Measurements from ENCODE around the gene RSPH10B2.
"Not testable (repeated sequence)": the region's sequence is repeated elsewhere in the genome, so short reads cannot be mapped to it uniquely, and the experiment has no call there.

RSPH10B2 gene

DNA sequence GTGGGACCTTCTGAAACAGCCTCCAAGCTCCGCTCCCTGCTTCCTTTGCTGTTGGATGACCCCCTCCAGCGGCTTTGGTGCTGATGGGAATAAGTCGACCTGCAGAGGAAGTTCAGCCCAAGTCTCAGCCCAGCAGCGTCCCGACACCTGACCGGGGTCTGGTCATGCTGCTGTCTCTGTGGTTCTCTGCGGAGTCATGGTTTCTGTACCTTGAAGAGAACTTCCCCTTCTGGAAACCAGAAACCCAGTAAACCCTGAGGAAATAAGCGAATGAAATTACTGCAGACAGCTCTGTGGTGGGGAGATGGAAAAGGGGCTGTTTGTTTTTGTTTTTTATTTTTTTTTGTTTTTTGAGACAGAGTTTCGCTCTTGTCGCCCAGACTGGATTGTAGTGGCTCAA lies 28.9 kb upstream of the RSPH10B2 start:
- TF ChIP-seq CTCF (IDR thresholded peaks at IDR 0.05; ENCODE audit: borderline replicate concordance, insufficient read depth, low read depth, low read length): no peak
- H3K4me3 ChIP-seq (ENCODE audit: low read depth, low read length): no peak overlapping the region

DNA sequence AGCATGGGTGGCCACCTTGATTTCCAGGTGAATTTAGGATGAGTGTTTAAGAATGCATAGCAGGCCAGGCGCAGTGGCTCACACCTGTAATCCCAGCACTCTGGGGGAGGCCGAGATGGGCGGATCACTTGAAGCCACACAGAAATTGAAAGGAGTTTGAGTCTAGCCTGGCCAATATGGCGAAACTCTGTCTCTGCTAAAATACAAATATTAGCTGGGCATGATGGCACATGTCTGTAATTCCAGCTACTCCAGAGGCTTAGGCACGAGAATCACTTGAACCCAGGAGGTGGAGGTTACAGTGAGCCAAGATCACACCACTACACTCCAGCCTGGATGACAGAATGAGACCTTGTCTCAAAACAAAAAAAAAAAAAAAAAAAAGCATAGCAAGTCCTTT lies 27.6 kb upstream of the RSPH10B2 start:
- not testable (repeated sequence) for H3K4me3 ChIP-seq (ENCODE audit: low read depth, low read length)

DNA sequence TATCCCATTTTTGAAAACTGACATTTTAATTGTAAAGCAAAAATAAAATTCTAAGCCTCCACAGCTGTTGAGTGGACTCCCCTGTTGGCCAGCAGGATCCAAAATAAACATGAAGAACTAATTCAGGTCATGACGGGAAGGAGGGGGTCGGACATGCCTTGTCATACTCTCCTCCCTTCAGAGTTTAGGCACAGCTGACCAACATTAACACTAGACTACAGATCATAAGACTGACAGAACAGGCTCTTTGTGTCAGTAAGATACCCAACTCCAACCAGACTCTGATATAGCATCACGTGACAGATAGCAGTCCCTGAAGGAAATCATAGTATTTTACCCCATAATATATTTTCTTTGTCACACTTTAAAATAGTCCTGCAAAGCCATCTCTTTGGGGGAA lies 26.2 kb upstream of the RSPH10B2 start:
- no peak overlapping the region for H3K4me3 ChIP-seq (ENCODE audit: low read depth, low read length)
- no peak for TF ChIP-seq CTCF (IDR thresholded peaks at IDR 0.05; ENCODE audit: borderline replicate concordance, insufficient read depth, low read depth, low read length)

GRCh38 chr7:6728893-6729491 lies 24.9 kb upstream of the RSPH10B2 start:
- peak overlapping the region; percentile 98 for H3K4me3 ChIP-seq (ENCODE audit: low read depth, low read length)

DNA sequence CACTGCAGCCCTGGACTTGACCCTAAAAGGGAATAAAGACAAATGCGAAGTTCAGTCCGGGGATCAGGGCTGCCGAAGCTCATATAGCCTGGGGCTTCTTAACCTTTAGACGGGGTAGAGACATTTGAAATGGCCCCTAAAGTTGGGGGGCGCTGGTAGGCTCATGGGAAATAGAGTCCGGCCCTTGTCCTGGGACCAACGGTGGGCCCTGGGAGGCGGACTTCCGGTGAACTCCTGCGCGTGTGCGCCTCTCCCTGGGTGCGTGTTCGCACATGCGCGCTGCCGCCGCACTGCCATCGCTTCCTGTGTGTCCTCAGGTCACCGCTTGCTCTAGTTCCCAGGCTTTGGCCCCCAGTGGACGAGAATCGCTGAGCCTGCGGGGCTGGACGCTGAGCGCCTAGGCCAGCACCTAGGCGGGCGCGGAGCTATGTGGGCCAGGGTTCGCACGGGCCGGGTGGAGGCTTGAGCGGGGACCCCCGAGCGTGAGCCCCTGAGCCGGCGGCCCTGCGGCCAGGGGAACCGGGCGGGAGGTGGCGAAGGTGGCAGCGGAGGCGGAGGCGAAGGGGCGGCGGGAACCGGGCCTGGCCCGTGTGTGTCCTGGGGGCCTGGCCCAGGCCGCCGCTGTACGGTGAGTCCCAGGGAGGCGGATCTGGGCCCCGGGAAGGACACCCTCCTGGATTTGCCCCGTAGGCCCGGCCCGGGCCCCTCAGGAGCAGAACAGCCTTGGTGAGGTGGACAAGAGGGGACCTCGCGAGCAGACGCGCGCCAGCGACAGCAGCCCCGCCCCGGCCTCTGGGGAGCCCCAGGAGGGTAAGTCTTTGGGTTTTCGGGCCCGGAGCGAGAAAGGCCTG lies 24.2 kb upstream of the RSPH10B2 start:
- TF ChIP-seq CTCF (IDR thresholded peaks at IDR 0.05; ENCODE audit: borderline replicate concordance, insufficient read depth, low read depth, low read length): 0 out of 2 replicates have a peak, but pooled peaks have one; percentile 15
- H3K4me3 ChIP-seq (ENCODE audit: low read depth, low read length): peak overlapping the region; percentile 98

DNA sequence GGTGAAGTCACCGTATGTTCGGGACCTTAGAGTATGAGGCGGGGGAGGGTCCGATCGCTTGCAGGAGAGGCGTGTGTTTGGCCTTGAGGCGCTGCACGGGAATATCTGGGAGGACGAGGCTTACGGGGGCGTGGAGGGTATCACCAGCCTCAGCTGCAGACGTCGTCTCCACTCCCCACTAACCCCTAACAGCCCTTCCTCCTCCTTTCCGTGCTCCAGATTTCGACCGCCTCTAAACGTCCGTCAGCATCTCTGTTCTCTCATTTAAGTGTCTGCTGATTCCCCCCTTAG lies 23.6 kb upstream of the RSPH10B2 start:
- TF ChIP-seq CTCF (IDR thresholded peaks at IDR 0.05; ENCODE audit: borderline replicate concordance, insufficient read depth, low read depth, low read length): no peak
- peak overlapping the region; percentile 98 for H3K4me3 ChIP-seq (ENCODE audit: low read depth, low read length)

DNA sequence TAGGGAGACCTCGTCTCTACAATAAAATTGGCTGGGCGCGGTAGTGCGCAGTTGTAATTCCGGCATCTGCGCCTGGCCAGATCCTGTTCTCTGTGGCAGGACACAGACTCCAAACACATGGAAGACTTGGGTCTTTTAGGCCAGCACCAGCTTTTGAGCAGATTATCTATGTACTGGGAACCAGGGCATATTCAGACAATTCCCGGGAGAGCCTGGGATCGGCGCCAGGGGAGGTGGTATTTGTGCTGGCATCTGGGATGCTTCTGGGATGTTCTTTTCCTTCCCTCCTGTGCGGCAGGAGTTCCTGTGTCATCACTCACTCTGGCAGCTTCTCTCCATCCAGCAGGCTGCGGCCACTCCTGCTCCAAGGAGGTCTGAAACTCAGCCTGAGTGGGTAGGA lies 15.5 kb upstream of the RSPH10B2 start:
- not testable (repeated sequence) for H3K4me3 ChIP-seq (ENCODE audit: low read depth, low read length)

DNA sequence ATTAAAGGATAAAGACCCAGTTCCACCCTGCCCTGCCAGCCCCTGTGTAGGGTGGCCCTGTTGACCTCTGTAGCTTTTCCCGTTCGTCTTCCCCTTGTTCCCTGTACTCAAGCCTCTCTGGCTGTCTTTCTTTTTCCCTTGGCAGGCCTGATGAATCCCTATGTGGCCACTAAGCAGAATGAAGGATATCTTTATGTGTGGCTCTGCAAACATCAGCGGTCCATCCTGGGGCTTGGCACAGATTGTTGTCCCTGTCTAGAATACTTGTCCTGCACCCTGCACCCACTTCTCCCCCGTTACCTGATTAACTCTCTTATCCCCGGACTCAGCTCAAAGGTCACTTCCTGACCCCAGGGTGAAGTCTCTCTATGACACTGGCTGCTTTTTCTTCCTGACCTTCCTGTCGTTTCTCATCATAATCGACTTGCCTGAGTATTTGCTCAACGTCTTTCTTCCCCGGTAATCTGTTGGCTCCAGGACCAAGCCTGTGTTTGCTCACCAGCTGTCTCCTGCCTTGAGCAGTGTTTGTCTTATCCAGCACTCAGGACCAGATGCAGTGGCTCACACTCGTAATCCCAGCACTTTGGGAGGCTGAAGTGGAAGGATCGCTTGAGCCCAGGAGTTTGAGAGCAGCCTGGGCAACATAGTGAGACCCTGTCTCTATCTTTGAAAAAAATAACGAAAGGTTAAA lies 9.3 kb upstream of the RSPH10B2 start:
- not testable (repeated sequence) for H3K4me3 ChIP-seq (ENCODE audit: low read depth, low read length)

DNA sequence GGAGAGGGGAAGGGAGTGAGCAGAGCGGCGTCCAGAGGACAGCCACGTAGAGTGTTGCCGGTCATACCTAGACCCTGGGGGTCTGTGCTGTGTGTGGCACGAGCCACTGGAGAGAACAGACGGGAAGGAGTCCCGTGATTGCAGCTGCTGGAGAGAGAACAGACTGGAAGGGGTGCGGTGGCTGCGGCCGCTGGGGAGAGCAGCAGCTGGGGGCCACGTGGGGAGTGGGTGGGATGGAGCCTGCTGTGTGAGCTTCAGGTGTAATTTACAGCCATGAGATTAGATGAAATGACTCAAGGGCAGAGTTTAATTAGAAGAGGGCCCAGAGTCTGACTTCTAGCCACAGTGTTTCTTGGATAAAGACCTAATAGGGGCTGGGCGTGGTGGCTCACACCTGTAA lies 4.6 kb upstream of the RSPH10B2 start:
- not testable (repeated sequence) for H3K4me3 ChIP-seq (ENCODE audit: low read depth, low read length)

GRCh38 chr7:6750173-6750572 lies 3.7 kb upstream of the RSPH10B2 start:
- H3K4me3 ChIP-seq (ENCODE audit: low read depth, low read length): not testable (repeated sequence)

DNA sequence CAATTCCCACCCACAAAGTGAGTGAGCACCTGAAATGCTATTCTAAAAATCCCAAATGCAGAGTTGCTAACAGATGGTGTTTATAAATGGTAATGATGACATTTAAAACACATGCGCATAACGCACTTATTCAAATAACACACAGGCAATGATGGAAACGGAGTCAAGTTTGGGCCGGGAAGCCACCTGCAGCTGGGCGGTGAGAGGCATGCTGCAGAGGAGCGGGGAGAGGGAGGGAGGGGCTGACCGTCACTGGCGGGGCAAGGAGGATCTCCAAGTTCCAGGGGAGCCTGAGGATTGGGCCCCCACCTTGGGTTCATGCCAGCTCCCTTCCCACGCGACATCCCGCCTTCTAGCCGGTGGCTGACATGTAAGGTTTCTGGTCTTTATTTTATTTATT lies 7.3 kb downstream of the RSPH10B2 start:
- not testable (repeated sequence) for H3K4me3 ChIP-seq (ENCODE audit: low read depth, low read length)

DNA sequence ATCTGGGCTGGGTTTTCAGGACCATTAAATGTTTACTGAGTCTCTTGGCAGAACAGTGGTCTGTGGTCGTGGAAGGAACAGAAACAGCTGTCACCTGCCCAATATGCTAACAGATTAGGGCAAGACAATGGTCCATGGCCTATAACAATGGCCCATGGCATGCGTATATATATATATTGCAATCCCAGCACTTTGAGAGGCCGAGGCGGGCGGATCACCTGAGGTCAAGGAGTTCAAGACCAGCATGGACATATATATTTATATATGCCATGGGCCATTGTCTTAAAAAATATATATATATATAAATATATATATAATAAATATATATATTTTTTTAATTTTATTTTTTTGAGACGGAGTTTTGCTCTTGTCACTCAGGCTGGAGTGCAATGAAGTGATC lies 27.7 kb downstream of the RSPH10B2 start:
- H3K4me3 ChIP-seq (ENCODE audit: low read depth, low read length): not testable (repeated sequence)

GRCh38 chr7:6789353-6789752 lies 35.5 kb downstream of the RSPH10B2 start:
- H3K4me3 ChIP-seq (ENCODE audit: low read depth, low read length): not testable (repeated sequence)

- H3K4me3 ChIP-seq (ENCODE audit: low read depth, low read length): not testable (repeated sequence)
Measured at GRCh38 chr7:6792113-6792872, 38.4 kb downstream of the RSPH10B2 start.
